Keratinocyte (primary cell): ENCODE results near the gene PDZD2. TPM values are rescaled to one million over a fixed set of nuclear protein-coding genes. Genes with fewer than 3 reads are reported as not detected.

Experiments used
- DNase-seq: peaks from one replicate; pipeline ENCODE4 v3.0.0-alpha.2; 2011; ENCODE audit warnings: low read depth, missing footprints, low spot score
- FAIRE-seq: peaks from 2 replicates; lab custom pipeline; 2011; peaks lifted over from hg19 to GRCh38; lab: Jason Lieb, UNC
- H2AFZ ChIP-seq: 2 replicates; pipeline ENCODE4 v1.6.0; 2012; ENCODE audit warnings: low read length, control low read depth, inconsistent platforms; ENCODE audit not compliant: control insufficient read depth
- H3K27ac ChIP-seq: 2 replicates; pipeline ENCODE4 v1.5.1; 2011; ENCODE audit warnings: low read length; ENCODE audit not compliant: control insufficient read depth, insufficient read depth
- H3K27me3 ChIP-seq: 3 replicates; pipeline ENCODE4 v1.6.0; 2011; ENCODE audit warnings: low read length; ENCODE audit not compliant: control insufficient read depth, insufficient read depth; ENCODE audit errors: extremely low read depth
- H3K36me3 ChIP-seq, 2 experiments: 2 replicates in 1 of 2; 3 replicates in 1 of 2; pipeline ENCODE4 v1.5.1; 2011; ENCODE audit warnings: low read length in 2 of 2, mild to moderate bottlenecking in 1 of 2; ENCODE audit not compliant: control insufficient read depth in 2 of 2, insufficient read depth in 2 of 2; ENCODE audit errors: extremely low read depth in 1 of 2
- H3K4me1 ChIP-seq: 3 replicates; pipeline ENCODE4 v1.5.1; 2011; ENCODE audit warnings: low read length; ENCODE audit not compliant: control insufficient read depth, insufficient read depth; ENCODE audit errors: extremely low read depth
- H3K4me2 ChIP-seq: 3 replicates; pipeline ENCODE4 v1.6.0; 2011; ENCODE audit warnings: low read depth, low read length; ENCODE audit not compliant: control insufficient read depth, insufficient read depth; ENCODE audit errors: extremely low read depth
- H3K4me3 ChIP-seq, 3 experiments: fragments of 200-600 bp in 1 of 3; sonication (generic) in 1 of 3; 2 replicates in 2 of 3; 3 replicates in 1 of 3; pipeline ENCODE4 v1.5.1; 2011 to 2016; ENCODE audit warnings: low read length in 3 of 3, mild to moderate bottlenecking in 3 of 3, control low read depth in 2 of 3, inconsistent platforms in 1 of 3, low read depth in 1 of 3, mixed read lengths in 1 of 3, mixed run types in 1 of 3, moderate library complexity in 1 of 3; ENCODE audit not compliant: control insufficient read depth in 2 of 3, insufficient read depth in 2 of 3; ENCODE audit errors: extremely low read depth in 1 of 3
- H3K79me2 ChIP-seq: 2 replicates; pipeline ENCODE4 v1.6.0; 2012; ENCODE audit warnings: low read length; ENCODE audit not compliant: control insufficient read depth, insufficient read depth
- H3K9ac ChIP-seq: 3 replicates; pipeline ENCODE4 v1.6.0; 2011; ENCODE audit warnings: low read length; ENCODE audit not compliant: control insufficient read depth, insufficient read depth; ENCODE audit errors: extremely low read depth
- H3K9me1 ChIP-seq: 3 replicates; pipeline ENCODE4 v1.6.0; 2011; ENCODE audit warnings: low read length; ENCODE audit not compliant: control insufficient read depth, insufficient read depth; ENCODE audit errors: extremely low read depth
- H3K9me3 ChIP-seq: 2 replicates; pipeline ENCODE4 v1.5.1; 2012; ENCODE audit warnings: low read depth, low read length; ENCODE audit not compliant: control insufficient read depth
- H4K20me1 ChIP-seq: 3 replicates; pipeline ENCODE4 v1.6.0; 2011; ENCODE audit warnings: low read length; ENCODE audit not compliant: control insufficient read depth, insufficient read depth; ENCODE audit errors: extremely low read depth
- EZH2 ChIP-seq: IDR thresholded peaks from one replicate; pipeline ENCODE4 v1.6.1; 2012; ENCODE audit warnings: inconsistent platforms, mild to moderate bottlenecking, low read length, moderate library complexity
- dilution Hi-C: fragments of 300-500 bp; cut with MboI; formaldehyde crosslinking; loops from one replicate; pipeline ENCODE4 v1.7.0; 2020; ENCODE audit warnings: low sequenced_read_pairs; ENCODE audit not compliant: extremely low pct_ligation_motif_present
- polyA plus RNA-seq, 5 experiments: library from polyadenylated mRNA; depleted of rRNA in 3 of 5; stranded (reverse) in 3 of 5; stranded (forward) in 1 of 5; unstranded in 1 of 5; fragments of >200 nt; gene quantifications; 1 replicate in 1 of 5; 2 replicates in 3 of 5; 3 replicates in 1 of 5; pipeline versions ENCODE4 v1.2.1 to v1.2.3, GENCODE V29; 2011 to 2012; ENCODE audit warnings: missing spikeins in 2 of 5, low read depth in 1 of 5, low replicate concordance in 1 of 5
- TF ChIP-seq, protein P1 (sequence below), 3 experiments: IDR thresholded peaks in 1 of 3; conservative IDR thresholded peaks in 1 of 3; optimal IDR thresholded peaks in 1 of 3; 2 replicates in 2 of 3; 3 replicates in 1 of 3; pipeline versions ENCODE3 to v1.5.1; 2011; ENCODE audit warnings: low read length in 3 of 3, mild to moderate bottlenecking in 3 of 3, moderate library complexity in 2 of 3, control low read depth in 1 of 3, inconsistent platforms in 1 of 3; ENCODE audit not compliant: insufficient read depth in 2 of 3; ENCODE audit errors: extremely low read depth in 1 of 3

Gene PDZD2
- polyA plus RNA-seq, 1 donor (not counting 4 experiments of a cell fraction or from before 2014, with no cell fraction given): 7.3 TPM

DNA sequence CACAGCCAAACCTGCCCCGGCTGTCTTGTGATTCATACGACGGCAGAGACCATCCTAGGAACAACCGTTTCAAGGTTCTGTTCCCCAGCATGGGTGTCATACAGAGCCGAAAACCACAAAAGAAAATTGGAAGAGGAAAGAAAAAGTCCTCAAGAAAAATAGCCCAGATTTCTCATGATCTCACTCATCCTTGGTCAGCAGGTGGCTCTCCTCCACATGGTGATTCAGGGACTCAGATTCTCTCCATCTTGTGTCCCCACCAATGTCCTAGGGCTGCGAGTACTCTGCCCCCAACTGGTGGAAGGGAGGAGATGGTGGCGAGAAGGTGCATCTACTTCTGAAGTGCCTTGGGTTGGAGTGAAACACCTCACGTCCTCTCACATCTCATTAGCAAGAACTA lies 25.6 kb downstream of the PDZD2 start:
- H4K20me1 ChIP-seq: no peaks in the 10 kb centered on the region
- H3K9me1 ChIP-seq: no peaks in the 10 kb centered on the region
- no peak for TF ChIP-seq EZH2
- TF ChIP-seq, protein P1, sequence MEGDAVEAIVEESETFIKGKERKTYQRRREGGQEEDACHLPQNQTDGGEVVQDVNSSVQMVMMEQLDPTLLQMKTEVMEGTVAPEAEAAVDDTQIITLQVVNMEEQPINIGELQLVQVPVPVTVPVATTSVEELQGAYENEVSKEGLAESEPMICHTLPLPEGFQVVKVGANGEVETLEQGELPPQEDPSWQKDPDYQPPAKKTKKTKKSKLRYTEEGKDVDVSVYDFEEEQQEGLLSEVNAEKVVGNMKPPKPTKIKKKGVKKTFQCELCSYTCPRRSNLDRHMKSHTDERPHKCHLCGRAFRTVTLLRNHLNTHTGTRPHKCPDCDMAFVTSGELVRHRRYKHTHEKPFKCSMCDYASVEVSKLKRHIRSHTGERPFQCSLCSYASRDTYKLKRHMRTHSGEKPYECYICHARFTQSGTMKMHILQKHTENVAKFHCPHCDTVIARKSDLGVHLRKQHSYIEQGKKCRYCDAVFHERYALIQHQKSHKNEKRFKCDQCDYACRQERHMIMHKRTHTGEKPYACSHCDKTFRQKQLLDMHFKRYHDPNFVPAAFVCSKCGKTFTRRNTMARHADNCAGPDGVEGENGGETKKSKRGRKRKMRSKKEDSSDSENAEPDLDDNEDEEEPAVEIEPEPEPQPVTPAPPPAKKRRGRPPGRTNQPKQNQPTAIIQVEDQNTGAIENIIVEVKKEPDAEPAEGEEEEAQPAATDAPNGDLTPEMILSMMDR (optimal IDR thresholded peaks at IDR 0.05 in 1 of 3, IDR thresholded peaks at IDR 0.05 in 1 of 3, conservative IDR thresholded peaks at IDR 0.05 in 1 of 3; ENCODE audit: extremely low read depth in 1 of 3, insufficient read depth in 2 of 3, low read length in 3 of 3): peak; percentile 14 to 45 (median 24)
- dilution Hi-C loops: no loop called here
- no peak for DNase-seq
- H3K36me3 ChIP-seq: no peaks in the 10 kb centered on the region
- no peaks in the 10 kb centered on the region for H3K27me3 ChIP-seq
- no peak overlapping the region for H3K9ac ChIP-seq
- H3K4me2 ChIP-seq: no peak overlapping the region
- H3K27ac ChIP-seq: no peak overlapping the region
- no peaks in the 10 kb centered on the region for H3K79me2 ChIP-seq
- FAIRE-seq: no peak
- no peak overlapping the region for H2AFZ ChIP-seq
- H3K4me3 ChIP-seq: no peak overlapping the region
- H3K4me1 ChIP-seq: no peaks in the 10 kb centered on the region
- H3K9me3 ChIP-seq: no peaks in the 10 kb centered on the region

DNA sequence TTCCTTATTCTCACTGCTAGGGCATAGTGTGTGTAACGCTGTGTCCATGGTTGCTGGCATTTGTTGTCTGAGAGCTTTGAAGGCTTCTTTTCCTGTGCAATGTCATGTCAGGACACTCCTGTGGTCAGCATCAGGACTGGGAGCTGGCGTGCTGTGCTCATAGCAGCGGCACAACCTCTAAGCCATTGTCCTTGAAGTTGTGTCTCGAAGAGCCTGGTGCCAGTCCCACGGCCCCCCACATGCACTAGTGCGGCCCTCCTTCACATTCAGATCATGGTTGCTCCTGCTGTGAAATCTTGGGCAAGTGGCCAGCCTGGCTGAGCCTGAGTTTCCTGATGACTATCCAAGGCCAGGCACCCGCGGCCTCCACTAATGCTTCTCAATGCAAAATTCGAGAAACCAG lies 32.4 kb downstream of the PDZD2 start:
- H3K9me3 ChIP-seq: no peaks in the 10 kb centered on the region
- no peaks in the 10 kb centered on the region for H3K4me1 ChIP-seq
- H3K36me3 ChIP-seq: no peaks in the 10 kb centered on the region
- no peaks in the 10 kb centered on the region for H4K20me1 ChIP-seq
- H3K27me3 ChIP-seq: no peaks in the 10 kb centered on the region
- TF ChIP-seq, protein P1 (optimal IDR thresholded peaks at IDR 0.05 in 1 of 3, IDR thresholded peaks at IDR 0.05 in 1 of 3, conservative IDR thresholded peaks at IDR 0.05 in 1 of 3; ENCODE audit: extremely low read depth in 1 of 3, insufficient read depth in 2 of 3, low read length in 3 of 3): no peak
- TF ChIP-seq EZH2: no peak
- no peak overlapping the region for H3K4me3 ChIP-seq
- H3K79me2 ChIP-seq: no peaks in the 10 kb centered on the region
- no peaks in the 10 kb centered on the region for H3K9me1 ChIP-seq
- no peak overlapping the region for H3K27ac ChIP-seq
- dilution Hi-C loops: no loop called here
- no peak overlapping the region for H3K9ac ChIP-seq
- no peak overlapping the region for H3K4me2 ChIP-seq
- H2AFZ ChIP-seq: no peak overlapping the region
- FAIRE-seq (no peak), DNase-seq (no peak)
